ENCODE measurements around the gene MRPL53.
"Not testable (repeated sequence)": the region's sequence is repeated elsewhere in the genome, so short reads cannot be mapped to it uniquely, and the experiment has no call there.

MRPL53 gene

GRCh38 chr2:74470742-74471141, 1.7 kb downstream of the MRPL53 start:
- Mint-ChIP-seq H3K36me3 (peaks cover 17% of the 10 kb centered on the region), H3K4me1 (peaks cover 26% of the 10 kb centered on the region), H3K27ac (peak overlapping the region; percentile 86), H3K4me3 (peak overlapping the region; percentile 76)
- H3K27me3 Mint-ChIP-seq, H3K9me3 Mint-ChIP-seq: not testable (repeated sequence)

- Mint-ChIP-seq H3K27me3 (no peaks in the 10 kb centered on the region), H3K4me3 (peak overlapping the region; percentile 99), H3K4me1 (peaks cover 36% of the 10 kb centered on the region), H3K27ac (peak overlapping the region; percentile 84), H3K36me3 (peaks cover 4% of the 10 kb centered on the region), H3K9me3 (no peaks in the 10 kb centered on the region)
Observed at GRCh38 chr2:74464406-74464805, 8.1 kb downstream of the MRPL53 start.

- Mint-ChIP-seq H3K27ac (no peak overlapping the region), H3K9me3 (no peaks in the 10 kb centered on the region), H3K4me1 (peaks cover 48% of the 10 kb centered on the region), H3K4me3 (no peak overlapping the region), H3K36me3 (peaks cover 4% of the 10 kb centered on the region), H3K27me3 (no peaks in the 10 kb centered on the region)
Observed at GRCh38 chr2:74462786-74463105, 9.7 kb downstream of the MRPL53 start.

- no peak overlapping the region for H3K27ac Mint-ChIP-seq
- H3K9me3 Mint-ChIP-seq, result no peaks in the 10 kb centered on the region
- H3K4me3 Mint-ChIP-seq, result no peak overlapping the region
- peaks cover 5% of the 10 kb centered on the region for H3K36me3 Mint-ChIP-seq
- H3K27me3 Mint-ChIP-seq, result no peaks in the 10 kb centered on the region
- H3K4me1 Mint-ChIP-seq, result peaks cover 50% of the 10 kb centered on the region
Observed at GRCh38 chr2:74462054-74462785, 10.3 kb downstream of the MRPL53 start.

- no peaks in the 10 kb centered on the region for H3K27me3 Mint-ChIP-seq
Observed at GRCh38 chr2:74461187-74462053, 11.1 kb downstream of the MRPL53 start.

GRCh38 chr2:74460187-74460586, 12.3 kb downstream of the MRPL53 start:
- Mint-ChIP-seq H3K4me3 (peak overlapping the region; percentile 99), H3K36me3 (peaks cover 14% of the 10 kb centered on the region), H3K4me1 (peaks cover 60% of the 10 kb centered on the region)
- not testable (repeated sequence) for H3K27ac Mint-ChIP-seq, H3K9me3 Mint-ChIP-seq, H3K27me3 Mint-ChIP-seq

More at GRCh38 chr2:74461187-74462053, 11.1 kb downstream of the MRPL53 start:
- H3K36me3 Mint-ChIP-seq, result peaks cover 7% of the 10 kb centered on the region
- no peak overlapping the region for H3K27ac Mint-ChIP-seq
- H3K4me3 Mint-ChIP-seq, result no peak overlapping the region
- H3K4me1 Mint-ChIP-seq, result peaks cover 58% of the 10 kb centered on the region
- H3K9me3 Mint-ChIP-seq, result no peaks in the 10 kb centered on the region

GRCh38 chr2:74459503-74460118, 12.9 kb downstream of the MRPL53 start:
- Mint-ChIP-seq H3K27ac (peak overlapping the region; percentile 89), H3K4me3 (peak overlapping the region; percentile 99), H3K36me3 (peaks cover 17% of the 10 kb centered on the region), H3K4me1 (peaks cover 65% of the 10 kb centered on the region)
- not testable (repeated sequence) for H3K27me3 Mint-ChIP-seq, H3K9me3 Mint-ChIP-seq

GRCh38 chr2:74458938-74459363, 13.5 kb downstream of the MRPL53 start:
- Mint-ChIP-seq H3K27me3 (no peaks in the 10 kb centered on the region), H3K4me3 (peak overlapping the region; percentile 99), H3K4me1 (peaks cover 65% of the 10 kb centered on the region), H3K36me3 (peaks cover 17% of the 10 kb centered on the region), H3K9me3 (no peaks in the 10 kb centered on the region), H3K27ac (peak overlapping the region; percentile 52)

- Mint-ChIP-seq H3K36me3 (peaks cover 17% of the 10 kb centered on the region), H3K9me3 (no peaks in the 10 kb centered on the region), H3K27ac (peak within 1 kb of the TSS; percentile 99), H3K4me1 (peaks cover 64% of the 10 kb centered on the region), H3K27me3 (no peaks in the 10 kb centered on the region), H3K4me3 (peak within 1 kb of the TSS; percentile 99)
Observed at GRCh38 chr2:74458132-74458937, 14.1 kb downstream of the MRPL53 start, which contains the start of gene WBP1. Gene WBP1 (plus strand): TSS chr2:74458438. CDS start chr2:74458603, 165 bp downstream.

- H3K27ac Mint-ChIP-seq, result peak overlapping the region; percentile 92
- H3K36me3 Mint-ChIP-seq, result peaks cover 15% of the 10 kb centered on the region
- peaks cover 64% of the 10 kb centered on the region for H3K4me1 Mint-ChIP-seq
- peak overlapping the region; percentile 99 for H3K4me3 Mint-ChIP-seq
- H3K27me3 Mint-ChIP-seq, result no peaks in the 10 kb centered on the region
- H3K9me3 Mint-ChIP-seq, result no peaks in the 10 kb centered on the region
Observed at GRCh38 chr2:74457549-74458131, 14.8 kb downstream of the MRPL53 start.

GRCh38 chr2:74457129-74457548, 15.3 kb downstream of the MRPL53 start:
- Mint-ChIP-seq H3K4me3 (peak overlapping the region; percentile 99), H3K4me1 (peaks cover 69% of the 10 kb centered on the region), H3K36me3 (peaks cover 15% of the 10 kb centered on the region), H3K27ac (peak overlapping the region; percentile 99), H3K27me3 (no peaks in the 10 kb centered on the region), H3K9me3 (no peaks in the 10 kb centered on the region)

- Mint-ChIP-seq H3K9me3 (no peaks in the 10 kb centered on the region), H3K36me3 (peaks cover 13% of the 10 kb centered on the region), H3K27me3 (no peaks in the 10 kb centered on the region), H3K4me3 (peak within 1 kb of the TSS; percentile 99), H3K4me1 (peaks cover 61% of the 10 kb centered on the region), H3K27ac (peak within 1 kb of the TSS; percentile 99)
Observed at GRCh38 chr2:74454654-74455511, 17.6 kb downstream of the MRPL53 start, which contains the start of gene INO80B. Gene INO80B (plus strand): TSS chr2:74455087. CDS start chr2:74455117, 30 bp downstream.

- peaks cover 27% of the 10 kb centered on the region for H3K4me1 Mint-ChIP-seq
- no peak overlapping the region for H3K4me3 Mint-ChIP-seq
- H3K36me3 Mint-ChIP-seq, result peaks cover 6% of the 10 kb centered on the region
- no peaks in the 10 kb centered on the region for H3K9me3 Mint-ChIP-seq
- H3K27ac Mint-ChIP-seq, result no peak overlapping the region
- no peaks in the 10 kb centered on the region for H3K27me3 Mint-ChIP-seq
Observed at GRCh38 chr2:74450570-74451190, 21.8 kb downstream of the MRPL53 start.

Data from activated naive CD4-positive, alpha-beta T cell treated with anti-CD3 and anti-CD28 coated beads, Interleukin-2, amount 50 U/mL, for 24 hours (primary cell).